H1 (cell line): Measurements from ENCODE around the gene CAMKK1. TPM values are rescaled to one million over a fixed set of nuclear protein-coding genes. Genes with fewer than 3 reads are reported as not detected.

ENCODE experiments used
- BRCA1 ChIP-seq: IDR thresholded peaks from 2 replicates; pipeline ENCODE4 v1.6.1; 2012; ENCODE audit warnings: low read depth, low read length, improper control_type of control experiment
- EGR1 ChIP-seq: IDR thresholded peaks from 2 replicates; pipeline ENCODE4 v1.6.1; 2011; ENCODE audit warnings: low read depth, low read length, borderline replicate concordance
- SIN3A ChIP-seq, 2 experiments: IDR thresholded peaks in 1 of 2; conservative IDR thresholded peaks in 1 of 2; 2 replicates each; pipeline ENCODE4 v1.6.1; 2011 to 2012; ENCODE audit warnings: low read length in 2 of 2, improper control_type of control experiment in 1 of 2, low read depth in 1 of 2, mild to moderate bottlenecking in 1 of 2
- TAF1 ChIP-seq: IDR thresholded peaks from 2 replicates; pipeline ENCODE4 v1.6.1; 2011; ENCODE audit warnings: mild to moderate bottlenecking, low read depth, low read length
- polyA plus RNA-seq, 7 experiments: library from polyadenylated mRNA; depleted of rRNA in 3 of 7; stranded (reverse) in 5 of 7; unstranded in 2 of 7; fragments of >200 nt in 5 of 7; fragments of 200-250 nt in 2 of 7; gene quantifications; 1 replicate in 5 of 7; 2 replicates in 1 of 7; 4 replicates in 1 of 7; pipeline versions ENCODE4 v1.2.1 to v1.2.3, GENCODE V29; 2011 to 2013; ENCODE audit warnings: missing spikeins in 2 of 7, mixed read lengths in 2 of 7
- total RNA-seq: library from RNA; stranded (reverse); fragmentation: NEBNext Ultra II Directional; extraction: Animal tissue kit (Norgen Biotek cat#: 25700); gene quantifications from 2 replicates; pipeline ENCODE4 v1.2.1, GENCODE V29; 2021
- TF ChIP-seq, protein P1 (sequence below): fragments of 300-600 bp; sonication (generic); IDR thresholded peaks from 2 replicates; pipeline ENCODE4 v1.7.1; 2012; ENCODE audit warnings: low read length, moderate library complexity, mild to moderate bottlenecking, inconsistent platforms; ENCODE audit not compliant: insufficient replicate concordance

CAMKK1 gene
- total and polyA plus RNA-seq, 2 of the 8 experiments (the other 6 are each of a cell fraction or from before 2014, with no cell fraction given) = 7.1 to 7.6 TPM

DNA sequence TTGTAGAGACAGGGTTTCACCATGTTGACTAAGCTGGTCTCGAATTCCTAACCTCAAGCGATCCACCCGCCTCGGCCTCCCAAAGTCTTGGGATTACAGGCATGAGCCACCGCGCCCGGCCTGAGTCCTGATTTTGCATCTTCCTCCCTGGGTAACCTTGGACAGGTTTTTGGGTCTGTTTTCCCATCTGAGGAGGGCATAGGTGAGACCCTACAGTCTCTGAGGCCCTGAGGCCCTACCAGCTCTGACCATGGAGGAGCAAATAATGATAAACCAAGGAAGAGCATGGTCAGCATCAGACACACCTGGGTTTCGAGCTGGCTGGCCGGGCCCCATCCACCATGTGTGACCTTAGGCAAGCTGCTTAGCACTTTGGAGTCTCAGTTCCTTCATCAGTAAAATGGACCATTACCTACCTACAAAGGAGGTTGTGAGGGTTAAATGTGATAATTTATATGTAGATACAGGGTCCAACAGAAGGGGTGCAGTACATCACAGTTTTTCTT, 45.6 kb downstream of the CAMKK1 start (continued):
- TF ChIP-seq, protein P1, sequence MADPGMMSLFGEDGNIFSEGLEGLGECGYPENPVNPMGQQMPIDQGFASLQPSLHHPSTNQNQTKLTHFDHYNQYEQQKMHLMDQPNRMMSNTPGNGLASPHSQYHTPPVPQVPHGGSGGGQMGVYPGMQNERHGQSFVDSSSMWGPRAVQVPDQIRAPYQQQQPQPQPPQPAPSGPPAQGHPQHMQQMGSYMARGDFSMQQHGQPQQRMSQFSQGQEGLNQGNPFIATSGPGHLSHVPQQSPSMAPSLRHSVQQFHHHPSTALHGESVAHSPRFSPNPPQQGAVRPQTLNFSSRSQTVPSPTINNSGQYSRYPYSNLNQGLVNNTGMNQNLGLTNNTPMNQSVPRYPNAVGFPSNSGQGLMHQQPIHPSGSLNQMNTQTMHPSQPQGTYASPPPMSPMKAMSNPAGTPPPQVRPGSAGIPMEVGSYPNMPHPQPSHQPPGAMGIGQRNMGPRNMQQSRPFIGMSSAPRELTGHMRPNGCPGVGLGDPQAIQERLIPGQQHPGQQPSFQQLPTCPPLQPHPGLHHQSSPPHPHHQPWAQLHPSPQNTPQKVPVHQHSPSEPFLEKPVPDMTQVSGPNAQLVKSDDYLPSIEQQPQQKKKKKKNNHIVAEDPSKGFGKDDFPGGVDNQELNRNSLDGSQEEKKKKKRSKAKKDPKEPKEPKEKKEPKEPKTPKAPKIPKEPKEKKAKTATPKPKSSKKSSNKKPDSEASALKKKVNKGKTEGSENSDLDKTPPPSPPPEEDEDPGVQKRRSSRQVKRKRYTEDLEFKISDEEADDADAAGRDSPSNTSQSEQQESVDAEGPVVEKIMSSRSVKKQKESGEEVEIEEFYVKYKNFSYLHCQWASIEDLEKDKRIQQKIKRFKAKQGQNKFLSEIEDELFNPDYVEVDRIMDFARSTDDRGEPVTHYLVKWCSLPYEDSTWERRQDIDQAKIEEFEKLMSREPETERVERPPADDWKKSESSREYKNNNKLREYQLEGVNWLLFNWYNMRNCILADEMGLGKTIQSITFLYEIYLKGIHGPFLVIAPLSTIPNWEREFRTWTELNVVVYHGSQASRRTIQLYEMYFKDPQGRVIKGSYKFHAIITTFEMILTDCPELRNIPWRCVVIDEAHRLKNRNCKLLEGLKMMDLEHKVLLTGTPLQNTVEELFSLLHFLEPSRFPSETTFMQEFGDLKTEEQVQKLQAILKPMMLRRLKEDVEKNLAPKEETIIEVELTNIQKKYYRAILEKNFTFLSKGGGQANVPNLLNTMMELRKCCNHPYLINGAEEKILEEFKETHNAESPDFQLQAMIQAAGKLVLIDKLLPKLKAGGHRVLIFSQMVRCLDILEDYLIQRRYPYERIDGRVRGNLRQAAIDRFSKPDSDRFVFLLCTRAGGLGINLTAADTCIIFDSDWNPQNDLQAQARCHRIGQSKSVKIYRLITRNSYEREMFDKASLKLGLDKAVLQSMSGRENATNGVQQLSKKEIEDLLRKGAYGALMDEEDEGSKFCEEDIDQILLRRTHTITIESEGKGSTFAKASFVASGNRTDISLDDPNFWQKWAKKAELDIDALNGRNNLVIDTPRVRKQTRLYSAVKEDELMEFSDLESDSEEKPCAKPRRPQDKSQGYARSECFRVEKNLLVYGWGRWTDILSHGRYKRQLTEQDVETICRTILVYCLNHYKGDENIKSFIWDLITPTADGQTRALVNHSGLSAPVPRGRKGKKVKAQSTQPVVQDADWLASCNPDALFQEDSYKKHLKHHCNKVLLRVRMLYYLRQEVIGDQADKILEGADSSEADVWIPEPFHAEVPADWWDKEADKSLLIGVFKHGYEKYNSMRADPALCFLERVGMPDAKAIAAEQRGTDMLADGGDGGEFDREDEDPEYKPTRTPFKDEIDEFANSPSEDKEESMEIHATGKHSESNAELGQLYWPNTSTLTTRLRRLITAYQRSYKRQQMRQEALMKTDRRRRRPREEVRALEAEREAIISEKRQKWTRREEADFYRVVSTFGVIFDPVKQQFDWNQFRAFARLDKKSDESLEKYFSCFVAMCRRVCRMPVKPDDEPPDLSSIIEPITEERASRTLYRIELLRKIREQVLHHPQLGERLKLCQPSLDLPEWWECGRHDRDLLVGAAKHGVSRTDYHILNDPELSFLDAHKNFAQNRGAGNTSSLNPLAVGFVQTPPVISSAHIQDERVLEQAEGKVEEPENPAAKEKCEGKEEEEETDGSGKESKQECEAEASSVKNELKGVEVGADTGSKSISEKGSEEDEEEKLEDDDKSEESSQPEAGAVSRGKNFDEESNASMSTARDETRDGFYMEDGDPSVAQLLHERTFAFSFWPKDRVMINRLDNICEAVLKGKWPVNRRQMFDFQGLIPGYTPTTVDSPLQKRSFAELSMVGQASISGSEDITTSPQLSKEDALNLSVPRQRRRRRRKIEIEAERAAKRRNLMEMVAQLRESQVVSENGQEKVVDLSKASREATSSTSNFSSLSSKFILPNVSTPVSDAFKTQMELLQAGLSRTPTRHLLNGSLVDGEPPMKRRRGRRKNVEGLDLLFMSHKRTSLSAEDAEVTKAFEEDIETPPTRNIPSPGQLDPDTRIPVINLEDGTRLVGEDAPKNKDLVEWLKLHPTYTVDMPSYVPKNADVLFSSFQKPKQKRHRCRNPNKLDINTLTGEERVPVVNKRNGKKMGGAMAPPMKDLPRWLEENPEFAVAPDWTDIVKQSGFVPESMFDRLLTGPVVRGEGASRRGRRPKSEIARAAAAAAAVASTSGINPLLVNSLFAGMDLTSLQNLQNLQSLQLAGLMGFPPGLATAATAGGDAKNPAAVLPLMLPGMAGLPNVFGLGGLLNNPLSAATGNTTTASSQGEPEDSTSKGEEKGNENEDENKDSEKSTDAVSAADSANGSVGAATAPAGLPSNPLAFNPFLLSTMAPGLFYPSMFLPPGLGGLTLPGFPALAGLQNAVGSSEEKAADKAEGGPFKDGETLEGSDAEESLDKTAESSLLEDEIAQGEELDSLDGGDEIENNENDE = no peak
- TF ChIP-seq TAF1 = no peak
- TF ChIP-seq EGR1 = no peak
- no peak for TF ChIP-seq BRCA1
- no peak for TF ChIP-seq SIN3A (conservative IDR thresholded peaks at IDR 0.05 in 1 of 2, IDR thresholded peaks at IDR 0.05 in 1 of 2; ENCODE audit: low read depth in 1 of 2, low read length in 2 of 2)
